MCF 10A (cell line): Measurements from ENCODE around the gene EWSR1. TPM values are rescaled to one million over a fixed set of nuclear protein-coding genes. Genes with fewer than 3 reads are reported as not detected.

Source experiments
- BruUV-seq: library from RNA; stranded (reverse); fragments of 400-500 nt; replicated peaks from 2 replicates; lab custom pipeline; 2021; lab: Mats Ljungman, UMichigan
- CTCF ChIA-PET: fragments of 300-600 bp; sonication (Branson Sonifier 250); formaldehyde crosslinking; extraction: SDS; loops from one replicate; lab custom pipeline; 2021; ENCODE audit warnings: antibody characterized with exemption, inconsistent platforms; lab: Yijun Ruan, JAX
- POLR2A ChIA-PET: fragments of 300-600, 350-650 bp; sonication (Branson Sonifier 250); formaldehyde crosslinking; extraction: SDS; loops from one replicate; lab custom pipeline; 2020; ENCODE audit warnings: antibody characterized with exemption, inconsistent platforms; lab: Yijun Ruan, JAX
- DNase-seq: peaks from one replicate; pipeline ENCODE4 v3.0.0-alpha.2; 2018; ENCODE audit not compliant: unreplicated experiment
- H3K27ac Mint-ChIP-seq: one replicate; pipeline ENCODE4 v1.8.0; 2022; ENCODE audit warnings: mild to moderate bottlenecking, low read depth, mixed read lengths; ENCODE audit not compliant: unreplicated experiment
- H3K27me3 Mint-ChIP-seq: one replicate; pipeline ENCODE4 v1.8.0; 2022; ENCODE audit warnings: mixed read lengths; ENCODE audit not compliant: insufficient read depth, unreplicated experiment
- H3K36me3 Mint-ChIP-seq: one replicate; pipeline ENCODE4 v1.8.0; 2022; ENCODE audit warnings: mild to moderate bottlenecking, moderate library complexity, mixed read lengths; ENCODE audit not compliant: insufficient read depth, unreplicated experiment
- H3K4me1 Mint-ChIP-seq: one replicate; pipeline ENCODE4 v1.8.0; 2022; ENCODE audit warnings: mixed read lengths; ENCODE audit not compliant: insufficient read depth, unreplicated experiment
- H3K4me3 Mint-ChIP-seq: one replicate; pipeline ENCODE4 v1.8.0; 2022; ENCODE audit warnings: mild to moderate bottlenecking, moderate library complexity, mixed read lengths; ENCODE audit not compliant: unreplicated experiment
- H3K9me3 Mint-ChIP-seq: one replicate; pipeline ENCODE4 v1.8.0; 2022; ENCODE audit warnings: mixed read lengths; ENCODE audit not compliant: unreplicated experiment
- intact Hi-C: fragments of 100-400 bp; cut with micrococcal nuclease; formaldehyde crosslinking; loops from 2 replicates; pipeline ENCODE4 v1.14.1; 2022
- total RNA-seq: library from RNA; stranded (reverse); gene quantifications from 2 replicates; pipeline ENCODE4 v1.2.3, GENCODE V29; 2022
- TF ChIP-seq, protein P1 (sequence below): fragments of 200-600 bp; IDR thresholded peaks from one replicate; pipeline ENCODE4 v1.8.0; 2022; ENCODE audit warnings: antibody characterized with exemption, mild to moderate bottlenecking; ENCODE audit not compliant: unreplicated experiment

The EWSR1 gene
- total RNA-seq, 1 experiment from 2014 or later, result 486 TPM

DNA sequence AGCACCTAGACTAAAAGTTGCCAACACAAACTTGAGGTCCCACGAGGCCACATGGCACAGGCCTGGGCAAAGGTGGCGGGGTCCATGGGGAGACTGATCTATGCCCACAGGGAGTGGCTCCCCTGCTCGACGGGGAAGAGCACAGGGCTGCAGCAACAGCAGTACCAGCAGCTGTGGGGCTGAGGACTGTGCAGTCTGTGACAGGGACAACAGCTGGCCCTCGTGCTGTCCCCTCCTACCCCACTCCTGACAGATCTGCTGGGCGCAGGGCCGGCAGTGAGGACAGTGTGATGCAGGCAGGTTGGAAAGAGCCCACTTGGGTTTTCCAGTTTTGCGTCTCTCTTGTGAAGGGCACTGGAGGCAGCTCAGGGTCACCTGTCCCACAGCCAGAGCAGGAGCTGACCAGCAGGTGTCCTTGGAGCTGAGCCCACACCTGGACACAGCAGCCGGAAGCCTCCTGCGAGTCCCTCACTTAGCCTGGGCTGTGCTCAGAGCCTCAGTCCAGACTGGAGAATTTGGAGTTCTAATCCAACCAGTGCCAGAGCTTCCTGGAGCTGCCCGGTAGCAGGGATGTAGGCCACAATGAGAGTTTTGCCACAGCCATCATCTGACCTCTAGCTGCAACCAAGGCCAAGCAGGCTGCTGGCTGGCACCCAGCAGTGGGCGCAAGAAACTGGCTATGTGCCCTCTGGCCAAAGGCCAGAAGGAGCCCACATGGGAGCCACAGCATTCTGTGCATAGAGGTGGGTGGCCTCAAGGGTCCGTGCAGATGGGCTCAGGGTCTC, 34.8 kb downstream of the EWSR1 start:
- Mint-ChIP-seq H3K27ac (no peak overlapping the region), H3K36me3 (peaks cover 33% of the 10 kb centered on the region), H3K4me3 (no peak overlapping the region), H3K27me3 (no peaks in the 10 kb centered on the region), H3K9me3 (no peaks in the 10 kb centered on the region), H3K4me1 (peaks cover 7% of the 10 kb centered on the region)
- ChIA-PET POLR2A (interaction anchor here (0.6 to 1.0 kb wide), 2 partner anchors 10 to 41 kb away, joined by 3 to 4 read pairs; no protein-coding TSS in a partner anchor), CTCF (interaction anchor here (1.2 kb wide), 1 partner anchor 56 kb away, joined by 3 read pairs; no protein-coding TSS in a partner anchor)
- DNase-seq, result peak; percentile 23
- TF ChIP-seq, protein P1, sequence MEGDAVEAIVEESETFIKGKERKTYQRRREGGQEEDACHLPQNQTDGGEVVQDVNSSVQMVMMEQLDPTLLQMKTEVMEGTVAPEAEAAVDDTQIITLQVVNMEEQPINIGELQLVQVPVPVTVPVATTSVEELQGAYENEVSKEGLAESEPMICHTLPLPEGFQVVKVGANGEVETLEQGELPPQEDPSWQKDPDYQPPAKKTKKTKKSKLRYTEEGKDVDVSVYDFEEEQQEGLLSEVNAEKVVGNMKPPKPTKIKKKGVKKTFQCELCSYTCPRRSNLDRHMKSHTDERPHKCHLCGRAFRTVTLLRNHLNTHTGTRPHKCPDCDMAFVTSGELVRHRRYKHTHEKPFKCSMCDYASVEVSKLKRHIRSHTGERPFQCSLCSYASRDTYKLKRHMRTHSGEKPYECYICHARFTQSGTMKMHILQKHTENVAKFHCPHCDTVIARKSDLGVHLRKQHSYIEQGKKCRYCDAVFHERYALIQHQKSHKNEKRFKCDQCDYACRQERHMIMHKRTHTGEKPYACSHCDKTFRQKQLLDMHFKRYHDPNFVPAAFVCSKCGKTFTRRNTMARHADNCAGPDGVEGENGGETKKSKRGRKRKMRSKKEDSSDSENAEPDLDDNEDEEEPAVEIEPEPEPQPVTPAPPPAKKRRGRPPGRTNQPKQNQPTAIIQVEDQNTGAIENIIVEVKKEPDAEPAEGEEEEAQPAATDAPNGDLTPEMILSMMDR, result no peak
- intact Hi-C loops, result loop anchor here (10.0 kb wide), 1 partner anchor 82 kb away; the partner anchor contains the start of gene AP1B1
- BruUV-seq, result no TSS peak

DNA sequence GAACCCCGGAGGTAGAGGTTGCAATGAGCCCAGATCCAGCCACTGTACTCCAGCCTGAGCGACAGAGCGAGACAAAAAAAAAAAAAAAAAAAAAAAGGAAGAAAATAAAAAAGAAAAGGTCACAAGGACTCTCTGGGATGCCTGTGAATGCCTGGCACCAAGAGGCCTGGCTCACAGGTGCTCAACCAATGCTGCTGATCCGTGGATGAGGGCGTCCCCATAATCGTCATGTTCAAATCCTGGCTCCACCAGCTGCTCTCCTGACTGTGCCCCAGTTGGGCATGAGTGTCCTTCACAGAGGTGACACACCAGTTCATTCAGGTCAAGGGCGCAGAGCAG, 37.7 kb downstream of the EWSR1 start:
- H3K27ac Mint-ChIP-seq, result no peak overlapping the region
- no peaks in the 10 kb centered on the region for H3K27me3 Mint-ChIP-seq
- no TSS peak for BruUV-seq
- H3K4me1 Mint-ChIP-seq, result peaks cover 19% of the 10 kb centered on the region
- intact Hi-C loops, result loop anchor here (1.0 to 10.0 kb wide), 3 partner anchors 38 to 79 kb away; partner anchors contain the start of gene AP1B1
- CTCF ChIA-PET, result interaction anchor here (0.5 to 1.4 kb wide), 6 partner anchors 8 to 68 kb away, joined by 3 to 7 read pairs (median 4); no protein-coding TSS in a partner anchor
- H3K36me3 Mint-ChIP-seq, result peaks cover 10% of the 10 kb centered on the region
- H3K9me3 Mint-ChIP-seq, result no peaks in the 10 kb centered on the region
- peak overlapping the region; percentile 88 for H3K4me3 Mint-ChIP-seq
- TF ChIP-seq, protein P1, result no peak
- POLR2A ChIA-PET, result interaction anchor here (0.7 to 3.1 kb wide), 10 partner anchors 11 to 83 kb away, joined by 3 to 10 read pairs (median 4); partner anchors contain the start of genes AP1B1 and EWSR1
- no peak for DNase-seq

DNA sequence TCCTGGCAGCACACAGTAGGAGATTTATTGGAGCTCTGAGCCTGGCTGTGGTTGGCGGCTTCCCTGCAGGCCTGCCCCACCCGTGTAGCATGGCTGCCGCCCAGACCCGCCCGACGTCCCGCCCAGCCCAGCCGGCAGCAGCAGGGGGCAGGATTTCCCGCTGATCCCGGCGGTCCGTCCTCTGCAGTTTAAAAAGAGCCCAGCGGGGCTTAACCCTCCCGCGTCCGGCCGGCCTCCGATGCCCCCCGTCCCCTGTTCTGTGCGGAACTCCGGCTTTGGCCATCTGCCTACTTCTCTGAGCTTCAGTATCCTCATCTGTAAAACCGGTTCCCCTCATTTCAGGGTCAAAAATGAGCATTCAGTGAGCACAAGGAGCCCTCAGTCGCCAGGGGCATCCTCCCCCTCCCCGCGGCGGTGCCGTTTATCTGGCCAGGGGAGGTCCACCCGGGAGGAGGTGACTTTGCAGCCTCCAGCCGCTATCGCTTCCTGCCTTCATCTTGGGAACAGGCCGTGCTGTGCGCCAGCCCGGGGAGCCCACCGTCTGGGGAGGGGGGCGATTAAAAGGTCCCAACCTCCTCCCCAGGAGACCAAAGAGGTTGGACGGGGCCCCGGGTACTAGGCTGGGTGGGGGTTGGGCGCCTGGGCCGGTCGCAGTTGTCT, 38.2 kb downstream of the EWSR1 start, which contains the start of gene GAS2L1:
Gene GAS2L1, plus strand, starts transcription at position 476 of the 660 bp plus-strand sequence. CDS start 1,456 bp downstream, outside the sequence.
- ChIA-PET POLR2A (interaction anchor here (0.6 to 3.1 kb wide), 16 partner anchors 11 to 296 kb away, joined by 3 to 11 read pairs (median 4); partner anchors contain the start of genes AP1B1 and EWSR1), CTCF (interaction anchor here (0.5 to 1.4 kb wide), 7 partner anchors 9 to 308 kb away, joined by 3 to 7 read pairs (median 3); no protein-coding TSS in a partner anchor)
- Mint-ChIP-seq H3K27me3 (no peaks in the 10 kb centered on the region), H3K4me1 (peaks cover 18% of the 10 kb centered on the region), H3K36me3 (peaks cover 6% of the 10 kb centered on the region), H3K4me3 (peak within 1 kb of the TSS; percentile 88), H3K9me3 (no peaks in the 10 kb centered on the region), H3K27ac (no peak within 1 kb of the TSS)
- DNase-seq, result peak; percentile 81
- intact Hi-C loops, result loop anchor here (1.0 to 10.0 kb wide), 3 partner anchors 38 to 78 kb away; partner anchors contain the start of gene AP1B1
- TF ChIP-seq, protein P1, result peak; percentile 57
- no TSS peak for BruUV-seq
